Uterus (tissue), 4 donors: Measurements from ENCODE around the gene RTF1. TPM values are rescaled to one million over a fixed set of nuclear protein-coding genes. Genes with fewer than 3 reads are reported as not detected.

ENCODE experiments used
- DNase-seq, 2 donors: peaks; one replicate each; pipeline ENCODE4 v3.0.0-alpha.2; 2019 to 2020
- H3K27ac ChIP-seq, 2 donors: fragments of 200-600 bp; sonication (generic); 1 replicate in 1 of 2; 2 replicates in 1 of 2; pipeline ENCODE4 v1.5.1; 2016 to 2018
- H3K27me3 ChIP-seq, 2 donors: fragments of 200-600 bp; sonication (generic); one replicate each; pipeline ENCODE4 v1.5.1; 2018 to 2019; ENCODE audit warnings: control low read depth in 1 of 2
- H3K36me3 ChIP-seq, 2 donors: fragments of 200-600 bp; sonication (generic); one replicate each; pipeline ENCODE4 v1.5.1; 2019; ENCODE audit warnings: control low read depth in 1 of 2
- H3K4me1 ChIP-seq, 2 donors: fragments of 200-600 bp; sonication (generic); one replicate each; pipeline ENCODE4 v1.5.1; 2018 to 2019; ENCODE audit warnings: control low read depth in 1 of 2
- H3K4me3 ChIP-seq, 2 donors: fragments of 200-600 bp; sonication (generic); 1 replicate in 1 of 2; 2 replicates in 1 of 2; pipeline ENCODE4 v1.5.1; 2018 to 2019; ENCODE audit warnings: mild to moderate bottlenecking in 1 of 2
- H3K9me3 ChIP-seq, 2 donors: fragments of 200-600 bp; sonication (generic); one replicate each; pipeline ENCODE4 v1.5.1; 2019; ENCODE audit warnings: control low read depth in 1 of 2
- CTCF ChIP-seq, 4 experiments: fragments of 200-600 bp in 2 of 4; fragments of 450-650 bp in 2 of 4; sonication (generic) in 2 of 4; IDR thresholded peaks; one replicate each; pipeline ENCODE4 v1.5.1; 2016 to 2019; ENCODE audit warnings: antibody characterized with exemption in 4 of 4, mild to moderate bottlenecking in 2 of 4, moderate library complexity in 1 of 4
- POLR2A ChIP-seq, 2 donors: fragments of 450-650 bp; IDR thresholded peaks; one replicate each; pipeline ENCODE4 v1.6.1; 2016; ENCODE audit warnings: antibody characterized with exemption in 2 of 2, mild to moderate bottlenecking in 1 of 2, moderate library complexity in 1 of 2
- intact Hi-C: fragments of 100-400 bp; cut with DNase I; formaldehyde crosslinking; loops from one replicate; pipeline ENCODE4 v1.15.1; 2023; ENCODE audit warnings: low total_unique reads
- total RNA-seq, 4 donors: library from RNA; depleted of rRNA in 3 of 4; stranded (reverse); fragments of >200 nt in 3 of 4; gene quantifications; one replicate each; pipeline versions ENCODE4 v1.1.0 to v1.2.4, GENCODE V29; 2014 to 2023
- donor health status: DM: yes; HTN: yes; CAD: no.

RTF1 gene
- total RNA-seq, 4 donors from 2014 or later = 7.4 to 39.6 (median 24.2) TPM

GRCh38 chr15:41511899-41512369, 95.0 kb downstream of the RTF1 start:
- Histone ChIP-seq H3K27ac (no peak overlapping the region), H3K4me1 (peaks cover 0 to 24% of the 10 kb centered on the region in 2 donors), H3K9me3 (no peaks in the 10 kb centered on the region), H3K27me3 (peaks cover 14 to 19% of the 10 kb centered on the region in 2 donors), H3K4me3 (peak overlapping the region in 1 of 2 donors; percentile 3), H3K36me3 (no peaks in the 10 kb centered on the region)
- intact Hi-C loops = no loop called here
- TF ChIP-seq POLR2A (IDR thresholded peaks at IDR 0.05) (no peak), CTCF (IDR thresholded peaks at IDR 0.05) (no peak)
- no peak for DNase-seq

DNA sequence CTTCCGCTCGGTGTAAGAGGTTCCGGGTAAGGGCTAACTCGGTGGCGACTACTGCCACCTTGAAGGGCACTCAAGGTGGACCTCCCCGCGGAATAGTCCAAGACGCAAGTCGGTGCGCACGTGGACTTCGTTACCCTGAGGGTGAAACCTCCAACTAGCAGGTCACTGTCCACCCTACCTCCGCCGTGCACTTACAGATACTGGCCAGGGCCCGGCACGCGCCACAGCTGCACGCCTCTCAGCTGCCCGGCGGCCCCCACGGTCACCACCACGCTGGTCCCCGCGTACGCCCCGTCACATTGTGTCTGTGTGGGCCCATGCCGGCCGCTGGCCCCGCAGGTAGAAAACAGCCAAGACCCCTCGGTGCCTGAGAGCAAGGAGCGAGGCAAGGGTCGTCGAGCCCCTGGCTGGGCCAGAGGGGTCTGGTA, 95.6 kb downstream of the RTF1 start:
- Histone ChIP-seq H3K27me3 (peaks cover 14 to 19% of the 10 kb centered on the region in 2 donors), H3K4me1 (peaks cover 0 to 24% of the 10 kb centered on the region in 2 donors), H3K27ac (no peak overlapping the region), H3K4me3 (peak overlapping the region in 1 of 2 donors; percentile 0), H3K36me3 (no peaks in the 10 kb centered on the region), H3K9me3 (no peaks in the 10 kb centered on the region)
- DNase-seq = no peak
- intact Hi-C loops = no loop called here
- TF ChIP-seq POLR2A (IDR thresholded peaks at IDR 0.05) (no peak), CTCF (IDR thresholded peaks at IDR 0.05) (no peak)

- peak overlapping the region in 1 of 2 donors; percentile 0 for H3K4me3 ChIP-seq
- intact Hi-C loops = no loop called here
- peak in 1 of 2 donors; percentile 21 for DNase-seq
Measured at GRCh38 chr15:41512940-41513505, 96.1 kb downstream of the RTF1 start.

DNA sequence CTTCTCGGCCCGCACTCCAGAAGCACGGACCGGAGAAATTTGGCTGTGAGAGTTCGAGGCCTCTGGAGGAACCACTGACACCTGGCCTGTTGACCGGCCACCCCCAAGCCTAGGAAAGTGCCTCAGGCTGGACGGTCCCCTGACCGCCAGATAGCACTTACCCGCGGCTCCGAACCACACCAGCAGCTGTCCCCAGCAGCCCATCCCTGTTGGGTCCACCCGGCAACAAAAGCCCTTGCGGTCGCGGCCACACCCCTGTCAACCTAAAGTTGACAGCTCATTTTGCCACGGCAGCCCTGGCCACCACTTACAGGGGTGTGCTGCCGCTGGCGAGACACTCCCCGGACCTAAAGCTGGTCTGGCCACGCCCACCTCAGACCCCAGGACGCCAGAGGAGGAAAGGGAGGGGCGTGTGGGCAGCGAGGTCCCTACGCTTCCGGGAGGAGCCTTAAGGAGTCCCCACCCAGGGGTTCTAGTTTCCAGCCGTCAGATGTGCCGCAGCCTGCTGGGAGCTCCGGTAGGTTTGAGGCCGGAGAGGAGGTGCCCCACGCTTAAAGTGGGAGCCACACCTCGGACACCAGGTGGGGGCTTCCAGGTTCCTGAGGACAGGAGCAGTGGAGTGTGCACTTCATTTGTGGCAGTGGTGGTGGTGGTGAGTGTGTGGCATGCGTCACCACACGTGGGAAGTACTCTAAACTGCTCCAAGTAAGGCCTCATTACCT, 96.8 kb downstream of the RTF1 start, which contains the start of gene LTK:
TSS of gene LTK (minus strand) at position 322 of the 722 bp plus-strand sequence. CDS start at position 204, 118 bp downstream.
- Histone ChIP-seq H3K4me3 (peak within 1 kb of the TSS; percentile 0 to 3), H3K27ac (no peak within 1 kb of the TSS), H3K27me3 (peaks cover 14 to 19% of the 10 kb centered on the region in 2 donors), H3K9me3 (no peaks in the 10 kb centered on the region), H3K36me3 (no peaks in the 10 kb centered on the region), H3K4me1 (peaks cover 0 to 24% of the 10 kb centered on the region in 2 donors)
- no peak for DNase-seq
- intact Hi-C loops = no loop called here
- TF ChIP-seq CTCF (IDR thresholded peaks at IDR 0.05) = no peak
- TF ChIP-seq POLR2A (IDR thresholded peaks at IDR 0.05) = no peak

More at GRCh38 chr15:41512940-41513505, 96.1 kb downstream of the RTF1 start:
- H3K27me3 ChIP-seq = peaks cover 14 to 19% of the 10 kb centered on the region in 2 donors
- H3K9me3 ChIP-seq = no peaks in the 10 kb centered on the region
- H3K4me1 ChIP-seq = peaks cover 0 to 24% of the 10 kb centered on the region in 2 donors
- H3K27ac ChIP-seq = no peak overlapping the region
- TF ChIP-seq POLR2A (IDR thresholded peaks at IDR 0.05) (no peak), CTCF (IDR thresholded peaks at IDR 0.05) (no peak)
- H3K36me3 ChIP-seq = no peaks in the 10 kb centered on the region
